ENCODE data around the gene RELN. TPM values are rescaled to one million over a fixed set of nuclear protein-coding genes. Genes with fewer than 3 reads are reported as not detected.
"Not testable (repeated sequence)": the region's sequence is repeated elsewhere in the genome, so short reads cannot be mapped to it uniquely, and the experiment has no call there.

RELN gene
- total RNA-seq, 2 experiments from 2014 or later: not detected

DNA sequence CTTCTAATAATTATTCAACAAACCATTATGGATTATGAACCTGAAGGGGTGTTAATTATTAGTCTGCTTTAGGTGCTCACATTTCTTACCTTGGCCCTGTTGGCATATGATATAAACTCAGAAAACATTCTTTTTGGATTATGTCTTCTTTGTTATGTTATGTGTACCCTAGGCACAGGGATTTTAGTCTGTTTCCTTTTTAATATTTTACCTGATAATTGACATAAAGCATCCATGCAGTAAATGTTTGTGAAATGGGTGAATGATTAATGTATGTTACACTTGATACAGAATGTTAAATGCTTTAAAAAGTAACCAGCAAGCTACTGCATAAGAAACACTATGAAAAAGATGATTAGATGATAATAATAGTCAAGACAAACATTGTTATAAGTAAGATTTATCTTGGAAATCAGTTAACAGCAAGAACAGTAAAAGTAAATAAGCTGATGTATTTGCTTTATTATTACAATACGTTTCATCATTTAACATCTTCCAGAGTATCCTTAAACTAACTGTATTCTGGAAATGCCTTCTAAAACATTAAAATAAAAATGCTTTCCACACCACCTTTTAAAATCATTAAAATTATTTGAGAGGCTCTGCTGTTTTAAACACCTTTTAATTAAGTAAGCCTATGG lies 204.7 kb downstream of the RELN start:
- Mint-ChIP-seq H3K27me3 (no peaks in the 10 kb centered on the region), H3K27ac (no peak overlapping the region), H3K4me1 (no peaks in the 10 kb centered on the region), H3K4me3 (no peak overlapping the region), H3K36me3 (no peaks in the 10 kb centered on the region), H3K9me3 (no peaks in the 10 kb centered on the region)
- POLR2A ChIA-PET: no interaction called here
- no peak for ATAC-seq (ENCODE audit: low read depth)
- no peak for DNase-seq

DNA sequence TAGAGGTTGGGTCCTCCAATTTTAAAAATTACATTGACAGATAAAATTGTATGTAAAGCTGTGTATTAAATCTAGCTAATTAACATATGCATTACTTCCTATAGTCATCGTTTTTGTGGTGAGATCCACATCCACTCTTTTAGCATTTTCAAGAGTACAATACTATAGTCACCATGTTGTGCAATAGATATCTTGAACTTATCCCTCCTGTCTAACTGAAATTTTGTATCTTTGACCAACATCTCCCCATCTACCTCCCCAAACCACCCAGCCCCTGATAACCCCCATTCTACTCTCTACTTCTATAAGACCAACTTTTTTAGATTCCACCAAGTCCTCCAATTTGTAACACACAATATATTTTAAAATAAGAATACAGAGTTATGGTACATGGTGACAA lies 208.0 kb downstream of the RELN start:
- no peaks in the 10 kb centered on the region for H3K36me3 Mint-ChIP-seq
- no peaks in the 10 kb centered on the region for H3K9me3 Mint-ChIP-seq
- no peak overlapping the region for H3K4me3 Mint-ChIP-seq
- ATAC-seq (ENCODE audit: low read depth) (no peak), DNase-seq (no peak)
- no peak overlapping the region for H3K27ac Mint-ChIP-seq
- POLR2A ChIA-PET: no interaction called here
- no peaks in the 10 kb centered on the region for H3K4me1 Mint-ChIP-seq
- H3K27me3 Mint-ChIP-seq: no peaks in the 10 kb centered on the region

DNA sequence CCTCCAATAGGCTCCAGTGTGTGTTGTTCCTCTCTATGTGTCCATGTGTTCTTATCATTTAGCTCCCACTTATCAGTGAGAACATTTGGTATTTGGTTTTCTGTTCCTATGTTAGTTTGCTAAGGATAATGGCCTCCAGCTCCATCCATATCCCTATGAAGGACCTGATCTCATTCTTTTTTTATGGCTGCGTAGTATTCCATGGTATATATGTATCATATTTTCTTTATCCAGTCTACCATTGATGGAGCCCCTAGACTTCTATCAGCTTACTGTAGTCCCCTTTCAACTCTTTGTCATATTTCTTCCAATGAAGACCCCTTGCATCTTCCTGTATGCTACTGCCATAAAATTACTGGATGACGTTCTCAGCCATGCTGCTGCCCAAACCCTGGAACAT lies 208.9 kb downstream of the RELN start:
- H3K27ac Mint-ChIP-seq; H3K9me3 Mint-ChIP-seq; H3K36me3 Mint-ChIP-seq; POLR2A ChIA-PET; DNase-seq; H3K4me3 Mint-ChIP-seq; H3K27me3 Mint-ChIP-seq; H3K4me1 Mint-ChIP-seq; ATAC-seq (ENCODE audit: low read depth): not testable (repeated sequence)

DNA sequence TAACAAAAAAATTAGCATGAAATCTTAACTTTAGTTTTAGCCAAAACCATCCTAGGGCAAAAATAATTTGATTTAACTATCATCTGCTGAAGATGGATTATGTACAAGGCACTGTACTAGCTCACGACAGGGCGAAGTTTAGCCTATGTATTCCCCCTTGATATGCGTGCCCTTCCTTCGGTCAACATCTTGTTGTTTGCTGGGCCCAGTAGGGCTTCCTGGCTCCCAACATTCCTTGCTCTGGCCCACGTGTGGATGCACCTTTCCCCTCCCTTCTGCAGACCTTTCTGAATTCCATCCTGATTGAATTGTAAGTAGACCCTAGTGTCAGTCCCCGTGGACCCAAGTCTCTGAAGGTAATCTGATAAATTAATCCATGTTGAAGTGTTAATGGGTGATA lies 212.0 kb downstream of the RELN start:
- no peaks in the 10 kb centered on the region for H3K4me1 Mint-ChIP-seq
- no peaks in the 10 kb centered on the region for H3K9me3 Mint-ChIP-seq
- POLR2A ChIA-PET: no interaction called here
- H3K27me3 Mint-ChIP-seq: no peaks in the 10 kb centered on the region
- no peak for DNase-seq
- H3K4me3 Mint-ChIP-seq: no peak overlapping the region
- H3K36me3 Mint-ChIP-seq: no peaks in the 10 kb centered on the region
- no peak overlapping the region for H3K27ac Mint-ChIP-seq
- ATAC-seq (ENCODE audit: low read depth): no peak

DNA sequence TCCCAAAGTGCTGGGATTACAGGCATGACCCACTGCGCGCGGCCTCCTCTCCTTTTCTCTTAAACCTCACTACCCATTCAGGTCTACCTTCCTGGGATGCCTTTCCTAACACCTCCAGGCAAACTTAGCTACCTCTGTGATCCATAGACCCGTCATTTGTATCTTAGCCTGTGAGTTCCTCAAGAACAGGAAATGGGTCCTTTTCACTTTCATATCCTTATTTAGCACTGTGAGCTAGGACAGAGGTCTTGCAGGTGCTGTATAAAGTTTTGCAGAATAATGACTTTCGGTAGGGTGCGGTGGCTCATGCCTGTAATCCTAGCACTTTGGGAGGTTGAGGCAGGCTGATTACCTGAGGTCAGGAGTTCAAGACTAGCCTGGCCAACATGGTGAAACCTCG lies 215.7 kb downstream of the RELN start:
- no peak for DNase-seq
- no peak for ATAC-seq (ENCODE audit: low read depth)
- H3K27ac Mint-ChIP-seq: no peak overlapping the region
- H3K9me3 Mint-ChIP-seq: no peaks in the 10 kb centered on the region
- no peaks in the 10 kb centered on the region for H3K4me1 Mint-ChIP-seq
- H3K36me3 Mint-ChIP-seq: no peaks in the 10 kb centered on the region
- H3K27me3 Mint-ChIP-seq: no peaks in the 10 kb centered on the region
- no peak overlapping the region for H3K4me3 Mint-ChIP-seq
- POLR2A ChIA-PET: no interaction called here

DNA sequence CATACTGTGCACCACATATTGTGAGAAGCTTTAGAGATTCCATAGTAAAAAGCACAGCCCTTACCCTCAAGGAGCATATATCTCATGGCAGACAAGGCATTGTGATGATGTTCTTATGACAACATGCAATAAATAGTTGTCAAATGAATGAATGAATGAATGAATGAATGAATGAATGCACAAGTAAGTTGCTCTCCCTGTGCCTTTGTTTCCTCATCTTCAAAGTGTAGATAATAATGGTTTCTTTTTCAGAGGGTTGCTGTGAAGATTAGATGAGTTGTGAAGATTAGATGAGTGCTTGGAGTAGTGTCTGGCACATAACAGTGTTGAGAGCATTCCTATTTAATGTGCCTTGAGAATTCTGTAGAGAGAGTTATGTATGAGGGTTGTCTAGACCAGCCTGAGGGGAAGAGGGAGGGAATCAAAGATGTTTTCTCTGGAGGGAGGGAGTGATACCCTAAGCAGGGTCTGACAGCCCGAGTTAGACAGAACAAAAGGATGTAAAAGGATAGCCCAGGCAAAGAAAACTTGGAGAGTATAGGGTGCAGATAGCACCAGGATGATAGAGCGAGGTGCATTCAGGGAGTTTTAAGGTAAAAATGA lies 217.2 kb downstream of the RELN start:
- POLR2A ChIA-PET: no interaction called here
- H3K9me3 Mint-ChIP-seq: no peaks in the 10 kb centered on the region
- H3K4me3 Mint-ChIP-seq: no peak overlapping the region
- no peaks in the 10 kb centered on the region for H3K4me1 Mint-ChIP-seq
- H3K27ac Mint-ChIP-seq: no peak overlapping the region
- H3K27me3 Mint-ChIP-seq: no peaks in the 10 kb centered on the region
- ATAC-seq (ENCODE audit: low read depth) (no peak), DNase-seq (no peak)
- no peaks in the 10 kb centered on the region for H3K36me3 Mint-ChIP-seq

DNA sequence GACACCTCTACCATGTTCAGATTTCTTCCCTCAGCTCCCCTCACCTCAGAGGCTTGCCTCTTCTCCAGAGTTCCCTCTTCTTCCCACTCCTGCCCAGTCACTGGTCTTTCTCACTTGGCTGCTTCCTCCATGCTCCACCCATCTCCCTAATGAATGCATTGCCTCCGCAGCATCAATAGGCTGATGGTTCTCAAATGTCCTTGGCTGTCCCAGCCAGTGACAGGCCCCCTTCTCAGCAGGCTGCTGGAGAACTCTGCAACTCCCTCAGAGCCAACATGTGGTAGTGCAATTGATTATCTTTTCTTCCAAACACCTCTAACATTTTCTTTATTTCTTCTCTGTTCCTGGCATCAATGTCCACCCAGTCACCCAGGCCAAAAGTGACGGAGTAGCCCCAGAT lies 218.2 kb downstream of the RELN start:
- H3K36me3 Mint-ChIP-seq: no peaks in the 10 kb centered on the region
- POLR2A ChIA-PET: no interaction called here
- no peak overlapping the region for H3K27ac Mint-ChIP-seq
- no peaks in the 10 kb centered on the region for H3K9me3 Mint-ChIP-seq
- no peak overlapping the region for H3K4me3 Mint-ChIP-seq
- no peaks in the 10 kb centered on the region for H3K4me1 Mint-ChIP-seq
- ATAC-seq (ENCODE audit: low read depth) (no peak), DNase-seq (no peak)
- no peaks in the 10 kb centered on the region for H3K27me3 Mint-ChIP-seq

DNA sequence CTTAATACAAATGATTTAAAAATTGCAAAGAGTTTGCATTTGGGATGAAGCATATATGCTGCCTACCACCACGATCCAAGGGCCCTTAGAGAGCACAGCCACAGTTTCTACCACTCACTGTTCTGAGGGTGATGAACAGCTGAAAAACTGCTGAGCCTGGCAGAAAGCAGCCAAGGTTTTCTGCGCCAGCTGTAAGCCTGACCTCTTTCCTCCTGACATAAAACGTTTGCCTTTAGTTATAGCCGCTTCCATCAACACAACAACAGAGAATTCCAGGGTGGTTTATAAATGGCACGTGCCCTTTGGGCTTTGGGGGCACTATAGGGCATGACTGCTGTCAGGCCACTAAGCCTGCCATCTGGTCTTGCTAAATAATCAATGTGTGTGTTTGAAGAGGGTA lies 222.8 kb downstream of the RELN start:
- POLR2A ChIA-PET: no interaction called here
- Mint-ChIP-seq H3K27ac (no peak overlapping the region), H3K9me3 (no peaks in the 10 kb centered on the region), H3K4me3 (no peak overlapping the region), H3K27me3 (no peaks in the 10 kb centered on the region), H3K4me1 (no peaks in the 10 kb centered on the region), H3K36me3 (no peaks in the 10 kb centered on the region)
- DNase-seq: no peak
- ATAC-seq (ENCODE audit: low read depth): no peak

DNA sequence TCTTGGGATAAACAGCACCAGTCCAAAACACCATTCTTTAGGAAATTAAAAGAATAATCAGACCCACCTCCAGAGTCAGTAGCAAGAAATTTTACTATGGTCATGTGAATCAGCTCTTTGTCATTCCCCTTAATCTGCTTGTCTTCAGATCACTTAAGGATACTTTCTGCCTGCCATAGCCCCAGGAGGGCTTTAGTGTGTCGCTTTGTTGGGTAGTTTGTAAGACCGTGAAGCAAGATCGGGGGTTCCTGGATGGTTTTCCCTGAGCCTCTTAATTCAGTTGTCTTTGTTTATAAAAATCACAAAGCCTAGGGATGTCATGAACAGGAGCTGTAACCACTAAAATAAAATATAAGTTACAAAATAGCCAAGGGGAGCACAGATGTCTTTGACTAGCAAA lies 223.6 kb downstream of the RELN start:
- no peak overlapping the region for H3K27ac Mint-ChIP-seq
- H3K36me3 Mint-ChIP-seq: no peaks in the 10 kb centered on the region
- H3K4me1 Mint-ChIP-seq: no peaks in the 10 kb centered on the region
- no peak for ATAC-seq (ENCODE audit: low read depth)
- no peak for DNase-seq
- POLR2A ChIA-PET: no interaction called here
- H3K4me3 Mint-ChIP-seq: no peak overlapping the region
- no peaks in the 10 kb centered on the region for H3K27me3 Mint-ChIP-seq
- H3K9me3 Mint-ChIP-seq: no peaks in the 10 kb centered on the region

DNA sequence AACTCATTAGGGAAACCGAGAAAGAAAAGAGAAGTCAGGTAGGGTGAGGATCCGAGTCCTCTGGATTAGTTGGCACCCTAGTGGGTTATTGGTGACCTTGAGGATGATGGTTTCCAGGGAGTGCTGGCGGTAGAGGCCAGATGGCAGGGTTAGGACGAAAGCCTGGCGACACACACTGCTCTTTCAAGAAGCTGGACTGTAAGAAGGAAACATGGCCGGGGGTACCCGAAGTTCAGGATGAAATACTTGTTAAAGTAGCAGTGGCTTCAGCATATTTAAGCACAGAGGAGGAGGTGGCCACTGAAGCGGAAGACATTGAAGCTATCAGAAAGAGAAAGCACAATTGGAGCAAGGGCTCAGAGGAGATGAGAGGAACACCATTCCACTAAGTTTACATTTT lies 224.6 kb downstream of the RELN start:
- H3K9me3 Mint-ChIP-seq: no peaks in the 10 kb centered on the region
- no peak for ATAC-seq (ENCODE audit: low read depth)
- H3K36me3 Mint-ChIP-seq: no peaks in the 10 kb centered on the region
- H3K27me3 Mint-ChIP-seq: peaks cover 4% of the 10 kb centered on the region
- no peak overlapping the region for H3K27ac Mint-ChIP-seq
- POLR2A ChIA-PET: no interaction called here
- no peak for DNase-seq
- H3K4me3 Mint-ChIP-seq: no peak overlapping the region
- no peaks in the 10 kb centered on the region for H3K4me1 Mint-ChIP-seq

DNA sequence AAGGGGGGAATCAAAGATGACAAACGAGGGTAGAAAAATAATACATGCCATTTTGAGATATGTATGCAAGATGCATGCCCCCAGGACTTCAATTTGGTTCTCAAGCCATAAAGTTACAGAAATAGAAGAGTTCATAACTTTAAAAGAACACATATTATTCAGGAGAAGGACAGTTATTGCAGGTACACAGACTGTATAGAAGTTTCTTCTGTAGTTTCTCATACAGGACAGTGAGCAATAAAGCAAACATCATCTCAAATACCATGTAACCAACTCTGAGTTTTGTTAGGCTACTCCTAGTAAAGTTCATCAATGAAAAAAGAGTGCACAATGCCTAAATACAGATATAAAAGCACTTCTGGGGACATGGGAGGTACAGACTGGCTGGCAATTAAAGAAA lies 226.6 kb downstream of the RELN start:
- Mint-ChIP-seq H3K36me3 (no peaks in the 10 kb centered on the region), H3K4me1 (no peaks in the 10 kb centered on the region)
- no peak for DNase-seq

DNA sequence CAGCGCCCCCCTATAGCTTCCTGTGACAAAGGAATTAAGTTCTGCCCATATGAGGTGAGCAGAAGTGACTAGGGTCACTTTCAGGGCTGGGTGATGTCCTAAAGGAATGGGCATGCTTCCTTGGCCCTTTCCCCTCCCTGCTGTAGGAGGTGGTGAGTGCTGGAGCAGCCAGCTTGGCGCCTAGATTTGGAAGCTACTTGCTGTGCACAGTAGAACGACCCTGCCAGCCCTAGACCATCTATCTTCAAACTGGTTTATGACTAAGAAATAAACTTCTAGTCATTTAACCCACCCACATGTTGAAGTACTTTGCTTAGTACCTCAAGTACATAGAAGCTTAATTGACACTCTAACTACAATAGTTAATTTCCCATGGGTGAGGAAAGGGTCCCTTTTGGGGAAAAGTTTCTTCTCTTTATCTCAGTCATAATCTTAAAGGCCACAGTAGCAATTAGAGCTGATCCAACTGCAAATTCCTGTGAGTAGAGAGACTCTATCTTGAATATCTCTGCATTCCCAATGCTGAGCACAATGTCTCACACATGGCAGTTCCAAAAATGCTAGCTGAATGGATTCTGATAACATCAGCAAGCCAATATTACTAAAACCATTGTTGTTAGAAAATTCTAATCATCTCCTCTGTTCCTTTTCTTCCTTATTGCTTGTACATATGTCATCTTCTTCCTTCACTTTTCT lies 227.2 kb downstream of the RELN start:
- no peak overlapping the region for H3K27ac Mint-ChIP-seq
- peaks cover 9% of the 10 kb centered on the region for H3K27me3 Mint-ChIP-seq
- no peak overlapping the region for H3K4me3 Mint-ChIP-seq
- no peaks in the 10 kb centered on the region for H3K36me3 Mint-ChIP-seq
- no peaks in the 10 kb centered on the region for H3K9me3 Mint-ChIP-seq
- no peak for ATAC-seq (ENCODE audit: low read depth)
- POLR2A ChIA-PET: no interaction called here
- no peak for DNase-seq
- no peaks in the 10 kb centered on the region for H3K4me1 Mint-ChIP-seq

More for the DNA sequence above, 226.6 kb downstream of the RELN start:
- ATAC-seq (ENCODE audit: low read depth): no peak
- H3K4me3 Mint-ChIP-seq: no peak overlapping the region
- H3K27me3 Mint-ChIP-seq: peaks cover 9% of the 10 kb centered on the region
- POLR2A ChIA-PET: no interaction called here
- H3K9me3 Mint-ChIP-seq: no peaks in the 10 kb centered on the region
- H3K27ac Mint-ChIP-seq: no peak overlapping the region

DNA sequence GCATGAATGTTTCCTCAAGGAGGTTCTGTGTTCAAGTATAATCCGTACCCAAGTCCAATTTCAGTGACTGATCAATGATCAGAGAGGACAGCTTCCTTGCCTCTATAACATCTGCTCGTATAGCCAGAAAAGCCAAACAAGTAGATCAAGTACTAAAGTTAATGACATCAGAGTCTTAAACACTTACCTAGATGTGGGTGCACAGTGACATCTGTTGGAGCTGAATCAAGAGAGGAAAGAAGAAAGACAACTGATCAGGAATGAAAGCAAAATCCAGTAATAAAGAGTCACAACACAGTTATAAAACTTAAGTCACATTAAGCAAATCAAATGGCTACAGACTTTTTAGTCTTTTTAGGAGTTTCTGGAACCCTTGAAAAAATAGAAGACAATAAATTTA lies 236.5 kb downstream of the RELN start:
- no peak for DNase-seq
- ATAC-seq (ENCODE audit: low read depth): no peak
- Mint-ChIP-seq H3K4me1 (no peaks in the 10 kb centered on the region), H3K36me3 (no peaks in the 10 kb centered on the region), H3K27me3 (no peaks in the 10 kb centered on the region), H3K27ac (no peak overlapping the region), H3K4me3 (no peak overlapping the region), H3K9me3 (no peaks in the 10 kb centered on the region)
- POLR2A ChIA-PET: no interaction called here

DNA sequence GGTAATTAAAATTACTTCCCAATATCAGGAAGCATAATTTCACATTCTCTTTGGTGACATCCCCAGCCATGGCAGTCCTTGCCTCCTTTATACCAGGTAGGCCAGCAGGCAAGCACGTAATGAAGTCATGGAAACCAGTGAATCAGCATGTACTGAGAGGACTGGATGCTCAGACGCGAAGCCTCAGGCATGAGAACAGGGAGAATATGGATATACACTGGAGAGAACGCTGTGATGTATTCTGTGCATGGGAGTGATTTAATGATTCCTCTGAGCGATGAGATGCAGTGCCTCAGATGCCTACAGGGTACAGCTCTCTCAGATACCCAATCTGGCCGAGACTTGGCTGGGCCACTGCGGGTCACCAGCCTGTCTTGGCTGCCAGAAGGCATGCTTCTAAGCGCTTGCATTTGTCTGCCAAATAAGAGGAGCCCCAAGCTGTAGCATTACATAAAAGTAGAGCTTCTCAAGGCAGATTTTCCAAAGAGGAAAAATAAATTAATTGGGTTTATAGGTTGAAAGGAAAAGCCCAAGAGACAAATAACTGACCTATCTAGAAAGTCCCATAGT lies 238.1 kb downstream of the RELN start:
- no peak overlapping the region for H3K27ac Mint-ChIP-seq
- ATAC-seq (ENCODE audit: low read depth): no peak
- H3K4me3 Mint-ChIP-seq: no peak overlapping the region
- no peaks in the 10 kb centered on the region for H3K9me3 Mint-ChIP-seq
- DNase-seq: no peak
- no peaks in the 10 kb centered on the region for H3K4me1 Mint-ChIP-seq
- H3K36me3 Mint-ChIP-seq: no peaks in the 10 kb centered on the region
- H3K27me3 Mint-ChIP-seq: no peaks in the 10 kb centered on the region
- POLR2A ChIA-PET: no interaction called here

Measured in activated naive CD8-positive, alpha-beta T cell treated with anti-CD3 and anti-CD28 coated beads, Interleukin-2, amount 10 ng/mL, durations not matched to agents 7 days and 5 days (primary cell).